K562 (cell line): ENCODE measurements around the gene DHRS2. TPM values are rescaled to one million over a fixed set of nuclear protein-coding genes. Genes with fewer than 3 reads are reported as not detected.

Source experiments
- ATAC-seq: fragments of 200-7000 bp; cut with Tn5 transposase; 3 replicates; pipeline ENCODE4 v1.9.1; 2020; ENCODE audit warnings: moderate library complexity
- BruUV-seq: library from RNA; stranded (reverse); fragments of 400-500 nt; replicated peaks from 2 replicates; lab custom pipeline; 2021; lab: Mats Ljungman, UMichigan
- CTCF ChIA-PET: fragments of 300-600 bp; formaldehyde crosslinking; extraction: SDS; loops from one replicate; lab custom pipeline; 2021; ENCODE audit warnings: low intra/inter-chr PET ratio; lab: Yijun Ruan, JAX
- POLR2A ChIA-PET: fragments of 300-600, 350-650 bp; sonication (Branson Sonifier 250); formaldehyde crosslinking; extraction: SDS; loops from one replicate; lab custom pipeline; 2021; ENCODE audit warnings: antibody characterized with exemption, inconsistent platforms; lab: Yijun Ruan, JAX
- DNase-seq, 4 experiments: peaks; one replicate each; pipeline versions ENCODE4 v3.0.0 to v3.0.0-alpha.2; 2011 to 2018; ENCODE audit warnings: low spot score in 3 of 4, mixed read lengths in 3 of 4; ENCODE audit errors: extremely low read depth in 1 of 4
- FAIRE-seq: peaks from 2 replicates; lab custom pipeline; 2011; peaks lifted over from hg19 to GRCh38; lab: Jason Lieb, UNC
- H2AFZ ChIP-seq: 2 replicates; pipeline ENCODE4 v1.6.0; 2011; ENCODE audit warnings: low read depth, low read length, control low read depth, inconsistent platforms
- H3K27ac ChIP-seq: fragments of 200-600 bp; 3 replicates; pipeline ENCODE4 v1.8.0; 2011; ENCODE audit warnings: low read depth, mild to moderate bottlenecking, control low read depth, inconsistent platforms, low read length, moderate library complexity, mixed read lengths; ENCODE audit errors: extremely low read depth
- H3K27me3 ChIP-seq, 2 experiments: fragments of 300-600 bp in 1 of 2; 2 replicates in 1 of 2; 3 replicates in 1 of 2; pipeline versions ENCODE4 v1.6.0 to v1.8.0; 2011; ENCODE audit warnings: inconsistent platforms in 2 of 2, low read length in 2 of 2, mild to moderate bottlenecking in 1 of 2, mixed read lengths in 1 of 2, moderate library complexity in 1 of 2; ENCODE audit not compliant: control insufficient read depth in 2 of 2, insufficient read depth in 2 of 2
- H3K36me3 ChIP-seq: fragments of 300-600 bp; 3 replicates; pipeline ENCODE4 v1.8.0; 2011; ENCODE audit warnings: mild to moderate bottlenecking, low read length, inconsistent platforms; ENCODE audit not compliant: control insufficient read depth, insufficient read depth
- H3K4me1 ChIP-seq, 2 experiments: fragments of 200-600 bp in 1 of 2; replicated peaks in 1 of 2; 2 replicates in 1 of 2; 3 replicates in 1 of 2; pipeline versions ENCODE4 v1.5.1 to v1.8.0; 2011; ENCODE audit warnings: inconsistent platforms in 2 of 2, low read length in 2 of 2, mild to moderate bottlenecking in 1 of 2, mixed read lengths in 1 of 2, moderate library complexity in 1 of 2; ENCODE audit not compliant: control insufficient read depth in 2 of 2, insufficient read depth in 2 of 2
- H3K4me2 ChIP-seq: 2 replicates; pipeline ENCODE4 v1.6.1; 2011; ENCODE audit warnings: low read length, control low read depth, inconsistent platforms, mixed read lengths; ENCODE audit not compliant: insufficient read depth
- H3K4me3 ChIP-seq: fragments of 200-600 bp; sonication (generic), shearing (Covaris generic); 2 replicates; pipeline ENCODE4 v1.5.1; 2016; ENCODE audit warnings: control low read depth, inconsistent platforms
- H3K79me2 ChIP-seq: fragments of 200-600 bp; 3 replicates; pipeline ENCODE4 v1.8.0; 2011; ENCODE audit warnings: low read length, inconsistent platforms; ENCODE audit not compliant: control insufficient read depth, insufficient read depth
- H3K9ac ChIP-seq, 2 experiments: 2 replicates each; pipeline versions ENCODE4 v1.6.0 to v1.6.1; 2011; ENCODE audit warnings: low read depth in 2 of 2, low read length in 2 of 2, control low read depth in 1 of 2, inconsistent platforms in 1 of 2, mild to moderate bottlenecking in 1 of 2, mixed read lengths in 1 of 2; ENCODE audit not compliant: insufficient read depth in 1 of 2
- H3K9me1 ChIP-seq: one replicate; pipeline ENCODE4 v1.6.0; 2011; ENCODE audit warnings: inconsistent platforms, mild to moderate bottlenecking, low read length, moderate library complexity; ENCODE audit not compliant: control insufficient read depth, insufficient read depth
- H3K9me3 ChIP-seq: replicated peaks from 2 replicates; pipeline ENCODE4 v1.5.1; 2011; ENCODE audit warnings: low read depth, low read length, inconsistent platforms; ENCODE audit not compliant: control insufficient read depth, insufficient read depth
- H4K20me1 ChIP-seq: replicated peaks from 2 replicates; pipeline ENCODE4 v1.6.1; 2011; ENCODE audit warnings: low read length, inconsistent platforms, mixed read lengths; ENCODE audit not compliant: control insufficient read depth, insufficient read depth
- ETV6 ChIP-seq, 3 experiments: fragments of 150-350 bp in 1 of 3; sonication (generic) in 1 of 3; formaldehyde crosslinking in 1 of 3; IDR thresholded peaks; 2 replicates each; pipeline versions ENCODE4 v1.6.1 to v1.8.0; 2014 to 2022; ENCODE audit warnings: borderline replicate concordance in 2 of 3, low read depth in 2 of 3, antibody characterized with exemption in 1 of 3, low read length in 1 of 3, mild to moderate bottlenecking in 1 of 3, missing genetic modification reagents in 1 of 3
- KDM2B ChIP-seq: fragments of 250-450 bp; sonication (Bioruptor Pico); IDR thresholded peaks from 2 replicates; pipeline ENCODE4 v1.8.0; 2021; ENCODE audit warnings: mild to moderate bottlenecking, moderate library complexity
- SMAD1 ChIP-seq: fragments of 150-350 bp; IDR thresholded peaks from 2 replicates; pipeline ENCODE4 v1.6.1; 2014; ENCODE audit warnings: low read length, low read depth; ENCODE audit not compliant: partially characterized antibody
- TEAD4 ChIP-seq, 2 experiments: sonication (generic) in 1 of 2; formaldehyde crosslinking in 1 of 2; IDR thresholded peaks; 2 replicates each; pipeline versions ENCODE4 v1.6.1 to v1.8.0; 2012 to 2022; ENCODE audit warnings: borderline replicate concordance in 1 of 2, inconsistent platforms in 1 of 2, low read length in 1 of 2, mild to moderate bottlenecking in 1 of 2, missing genetic modification reagents in 1 of 2
- ZNF140 ChIP-seq: fragments of 250-450 bp; sonication (Bioruptor Pico); IDR thresholded peaks from 2 replicates; pipeline ENCODE4 v1.8.0; 2021; ENCODE audit warnings: moderate library complexity, mild to moderate bottlenecking, inconsistent platforms
- ZNF311 ChIP-seq: fragments of 250-450 bp; sonication (Bioruptor Pico); IDR thresholded peaks from 2 replicates; pipeline ENCODE4 v1.4.0; 2020; ENCODE audit warnings: mild to moderate bottlenecking, moderate library complexity
- WGBS: fragments of 100-300 bp; shearing (Covaris generic); methylation state at CpG from one replicate; pipeline ENCODE4 v1.1.6; 2016; ENCODE audit warnings: low coverage, mixed read lengths; ENCODE audit not compliant: insufficient coverage; ENCODE audit errors: missing lambda C conversion rate; 5-methylcytosine and 5-hydroxymethylcytosine counted together
- in situ Hi-C: fragments of 300-500 bp; cut with MboI; formaldehyde crosslinking; loops from 4 replicates; pipeline ENCODE4 v1.15.0; 2018; ENCODE audit warnings: inconsistent platforms, mixed read lengths
- intact Hi-C: fragments of 100-400 bp; cut with micrococcal nuclease; formaldehyde crosslinking; loops from 2 replicates; pipeline ENCODE4 v1.14.2; 2022
- polyA plus RNA-seq, 8 experiments: library from polyadenylated mRNA; depleted of rRNA in 4 of 8; stranded (reverse) in 5 of 8; unstranded in 3 of 8; fragments of >200 nt; fragmentation: Nextera tagmentation in 2 of 8; fragmentation: Illumina TruSeq in 1 of 8; extraction: Ambion mirVana in 2 of 8; extraction: Trizol in 1 of 8; gene quantifications; 2 replicates each; pipeline versions ENCODE4 v1.2.1 to v1.2.3, GENCODE V29; 2011 to 2014; ENCODE audit warnings: inconsistent platforms in 1 of 8, missing spikeins in 1 of 8
- total RNA-seq, 7 experiments: library from RNA; depleted of rRNA in 6 of 7; stranded (reverse); fragments of >200 nt in 6 of 7; fragmentation: Illumina TruSeq in 2 of 7; extraction: Trizol in 2 of 7; gene quantifications; 2 replicates each; pipeline versions ENCODE4 v1.2.1 to v1.2.3, GENCODE V29; 2011 to 2021; ENCODE audit warnings: low replicate concordance in 1 of 7
- TF ChIP-seq, protein P1 (sequence below), 2 experiments: fragments of 450-650 bp; IDR thresholded peaks; 2 replicates each; pipeline ENCODE4 v1.6.1; 2016
- TF ChIP-seq, protein P2 (sequence below), 2 experiments: IDR thresholded peaks in 1 of 2; conservative IDR thresholded peaks in 1 of 2; 2 replicates each; pipeline ENCODE4 v1.6.1; 2016; ENCODE audit warnings: low read depth in 2 of 2, mild to moderate bottlenecking in 1 of 2, missing compliant biosample characterization in 1 of 2, missing genetic modification characterization in 1 of 2, moderate library complexity in 1 of 2

DHRS2 gene
- total and polyA plus RNA-seq, 9 of the 15 experiments (the other 6 are each of a cell fraction or from before 2014, with no cell fraction given): 2.9 to 96.8 (median 64.4) TPM

DNA sequence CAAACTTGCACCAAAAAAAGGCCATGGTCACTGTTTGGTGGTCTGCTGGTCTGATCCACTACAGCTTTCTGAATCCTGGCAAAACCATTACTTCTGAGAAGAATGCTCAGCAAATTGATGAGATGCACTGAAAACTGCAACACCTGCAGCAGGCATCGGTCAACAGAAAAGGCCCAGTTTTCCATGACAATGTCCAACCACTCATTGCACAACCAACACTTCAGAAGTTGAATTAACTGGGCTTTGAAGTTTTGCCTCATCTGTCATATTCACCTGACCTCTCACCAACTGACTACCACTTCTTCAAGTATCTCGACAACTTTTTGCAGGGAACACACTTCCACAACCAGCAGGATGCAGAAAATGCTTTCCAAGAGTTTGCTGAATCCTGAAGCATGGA, 7.0 kb upstream of the DHRS2 start:
- H2AFZ ChIP-seq: no peak overlapping the region
- H3K9ac ChIP-seq: no peak overlapping the region
- 0% methylated on average over 2 of the region's 2 CpGs for WGBS
- DNase-seq (no peak), FAIRE-seq (no peak), ATAC-seq (no peak)
- intact Hi-C loops (no loop called here), in situ Hi-C loops (no loop called here)
- H3K4me2 ChIP-seq: no peak overlapping the region
- no peaks in the 10 kb centered on the region for H3K79me2 ChIP-seq
- BruUV-seq: no TSS peak
- H3K4me3 ChIP-seq: no peak overlapping the region
- ChIA-PET POLR2A (no interaction called here), CTCF (no interaction called here)
- no peak for TF ChIP-seq KDM2B
- no peak for TF ChIP-seq SMAD1
- no peak for TF ChIP-seq ZNF311 (CRISPR knock-in tag)
- H3K36me3 ChIP-seq: no peaks in the 10 kb centered on the region
- no peak overlapping the region for H3K27ac ChIP-seq
- no peaks in the 10 kb centered on the region for H3K9me3 ChIP-seq
- no peaks in the 10 kb centered on the region for H3K9me1 ChIP-seq
- H4K20me1 ChIP-seq: no peaks in the 10 kb centered on the region
- no peaks in the 10 kb centered on the region; a peak in 1 of 5 replicates for H3K4me1 ChIP-seq
- no peaks in the 10 kb centered on the region; a peak in 1 of 5 replicates for H3K27me3 ChIP-seq

- Histone ChIP-seq H3K4me1 (no peaks in the 10 kb centered on the region; a peak in 1 of 5 replicates), H3K9me1 (no peaks in the 10 kb centered on the region), H3K79me2 (no peaks in the 10 kb centered on the region), H3K9me3 (no peaks in the 10 kb centered on the region), H3K27me3 (no peaks in the 10 kb centered on the region; a peak in 1 of 5 replicates), H3K4me2 (no peak overlapping the region), H3K36me3 (no peaks in the 10 kb centered on the region), H3K9ac (no peak overlapping the region), H3K4me3 (no peak overlapping the region), H2AFZ (no peak overlapping the region), H4K20me1 (no peaks in the 10 kb centered on the region), H3K27ac (no peak overlapping the region)
- FAIRE-seq (no peak), ATAC-seq (no peak), DNase-seq (no peak)
- intact Hi-C loops (loop anchor here (5.0 to 10.0 kb wide), 2 partner anchors 97 to 285 kb away; no protein-coding TSS in a partner anchor), in situ Hi-C loops (no loop called here)
- ChIA-PET POLR2A (no interaction called here), CTCF (no interaction called here)
- no TSS peak for BruUV-seq
- TF ChIP-seq TEAD4 (IDR thresholded peaks at IDR 0.05; ENCODE audit: low read length) (no peak), TEAD4 (CRISPR knock-in tag; IDR thresholded peaks at IDR 0.05; ENCODE audit: borderline replicate concordance) (no peak), ZNF140 (CRISPR knock-in tag) (no peak), ETV6 (IDR thresholded peaks at IDR 0.05; ENCODE audit: borderline replicate concordance in 1 of 2, low read depth in 2 of 2, low read length in 1 of 2) (no peak), ETV6 (CRISPR knock-in tag; IDR thresholded peaks at IDR 0.05; ENCODE audit: borderline replicate concordance) (no peak)
- TF ChIP-seq, protein P1, sequence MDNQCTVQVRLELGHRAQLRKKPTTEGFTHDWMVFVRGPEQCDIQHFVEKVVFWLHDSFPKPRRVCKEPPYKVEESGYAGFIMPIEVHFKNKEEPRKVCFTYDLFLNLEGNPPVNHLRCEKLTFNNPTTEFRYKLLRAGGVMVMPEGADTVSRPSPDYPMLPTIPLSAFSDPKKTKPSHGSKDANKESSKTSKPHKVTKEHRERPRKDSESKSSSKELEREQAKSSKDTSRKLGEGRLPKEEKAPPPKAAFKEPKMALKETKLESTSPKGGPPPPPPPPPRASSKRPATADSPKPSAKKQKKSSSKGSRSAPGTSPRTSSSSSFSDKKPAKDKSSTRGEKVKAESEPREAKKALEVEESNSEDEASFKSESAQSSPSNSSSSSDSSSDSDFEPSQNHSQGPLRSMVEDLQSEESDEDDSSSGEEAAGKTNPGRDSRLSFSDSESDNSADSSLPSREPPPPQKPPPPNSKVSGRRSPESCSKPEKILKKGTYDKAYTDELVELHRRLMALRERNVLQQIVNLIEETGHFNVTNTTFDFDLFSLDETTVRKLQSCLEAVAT (IDR thresholded peaks at IDR 0.05): no peak
- TF ChIP-seq, protein P2, sequence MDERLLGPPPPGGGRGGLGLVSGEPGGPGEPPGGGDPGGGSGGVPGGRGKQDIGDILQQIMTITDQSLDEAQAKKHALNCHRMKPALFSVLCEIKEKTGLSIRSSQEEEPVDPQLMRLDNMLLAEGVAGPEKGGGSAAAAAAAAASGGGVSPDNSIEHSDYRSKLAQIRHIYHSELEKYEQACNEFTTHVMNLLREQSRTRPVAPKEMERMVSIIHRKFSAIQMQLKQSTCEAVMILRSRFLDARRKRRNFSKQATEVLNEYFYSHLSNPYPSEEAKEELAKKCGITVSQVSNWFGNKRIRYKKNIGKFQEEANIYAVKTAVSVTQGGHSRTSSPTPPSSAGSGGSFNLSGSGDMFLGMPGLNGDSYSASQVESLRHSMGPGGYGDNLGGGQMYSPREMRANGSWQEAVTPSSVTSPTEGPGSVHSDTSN (CRISPR knock-in tag; IDR thresholded peaks at IDR 0.05; ENCODE audit: low read depth): no peak
- TF ChIP-seq, protein P2 (tag; conservative IDR thresholded peaks at IDR 0.05; ENCODE audit: low read depth): no peak
These were observed 6.2 kb upstream of the DHRS2 start for GRCh38 chr14:23629832-23630396.
